Measurements from ENCODE around the gene RMND1. TPM values are rescaled to one million over a fixed set of nuclear protein-coding genes. Genes with fewer than 3 reads are reported as not detected.
"Not testable (repeated sequence)": the region's sequence is repeated elsewhere in the genome, so short reads cannot be mapped to it uniquely, and the experiment has no call there.

RMND1 gene
- total and polyA plus RNA-seq, 7 donors = 8.0 to 18.3 (median 11.6) TPM

GRCh38 chr6:151475653-151476523, 24.0 kb upstream of the RMND1 start:
- no peaks in the 10 kb centered on the region for H3K9me3 ChIP-seq
- no peaks in the 10 kb centered on the region for H3K27me3 ChIP-seq (ENCODE audit: insufficient read depth in 3 of 3, low read length in 2 of 3)
- intact Hi-C loops (cut with DNase I) = no loop called here
- no peak overlapping the region for H3K27ac ChIP-seq
- ATAC-seq (peak in 3 of 4 donors; percentile 30 to 59 (median 45)), DNase-seq (peak in 1 of 2 donors; percentile 23)
- no peaks in the 10 kb centered on the region for H3K4me1 ChIP-seq
- no peaks in the 10 kb centered on the region for H3K36me3 ChIP-seq (ENCODE audit: insufficient read depth in 1 of 2, low read depth in 1 of 2)
- TF ChIP-seq CTCF (IDR thresholded peaks at IDR 0.05) = peak; percentile 81
- WGBS, 3 donors = 30 to 37% (median 35%) methylated on average over 16 of the region's 16 CpGs
- no peak overlapping the region for H3K4me3 ChIP-seq

- no peak for TF ChIP-seq CTCF (IDR thresholded peaks at IDR 0.05)
- Histone ChIP-seq H3K9me3 (no peaks in the 10 kb centered on the region), H3K27ac (no peak overlapping the region), H3K36me3 (ENCODE audit: insufficient read depth in 1 of 2, low read depth in 1 of 2) (peaks cover 7 to 51% of the 10 kb centered on the region in 2 donors), H3K4me1 (no peaks in the 10 kb centered on the region), H3K4me3 (no peak overlapping the region), H3K27me3 (ENCODE audit: insufficient read depth in 3 of 3, low read length in 2 of 3) (no peaks in the 10 kb centered on the region)
- DNase-seq (no peak), ATAC-seq (no peak)
- intact Hi-C loops (cut with DNase I) = loop anchor here in 1 of 2 donors (5.0 kb wide), 1 partner anchor 623 kb away; no protein-coding TSS in a partner anchor
Measured at GRCh38 chr6:151464702-151465101, 12.8 kb upstream of the RMND1 start.

- ATAC-seq (no peak), DNase-seq (no peak)
- no peaks in the 10 kb centered on the region for H3K27me3 ChIP-seq (ENCODE audit: insufficient read depth in 3 of 3, low read length in 2 of 3)
- no peak overlapping the region for H3K27ac ChIP-seq
- no peak for TF ChIP-seq CTCF (IDR thresholded peaks at IDR 0.05)
- intact Hi-C loops (cut with DNase I) = no loop called here
- no peaks in the 10 kb centered on the region for H3K9me3 ChIP-seq
- no peaks in the 10 kb centered on the region for H3K4me1 ChIP-seq
- WGBS, 3 donors = 93 to 94% (median 94%) methylated on average over 4 of the region's 4 CpGs
- H3K36me3 ChIP-seq (ENCODE audit: insufficient read depth in 1 of 2, low read depth in 1 of 2) = peaks cover 3 to 60% of the 10 kb centered on the region in 2 donors
- H3K4me3 ChIP-seq = no peak overlapping the region
Measured at GRCh38 chr6:151461673-151462072, 9.7 kb upstream of the RMND1 start.

GRCh38 chr6:151455751-151456398, 3.9 kb upstream of the RMND1 start:
- intact Hi-C loops (cut with DNase I) = loop anchor here in 1 of 2 donors (10.0 kb wide), 1 partner anchor 571 kb away; no protein-coding TSS in a partner anchor
- not testable (repeated sequence) for H3K27ac ChIP-seq
- H3K36me3 ChIP-seq (ENCODE audit: insufficient read depth in 1 of 2, low read depth in 1 of 2) = peaks cover 0 to 44% of the 10 kb centered on the region in 2 donors

More at GRCh38 chr6:151455751-151456398, 3.9 kb upstream of the RMND1 start:
- not testable (repeated sequence) for DNase-seq; ATAC-seq; H3K4me3 ChIP-seq; H3K27me3 ChIP-seq (ENCODE audit: insufficient read depth in 3 of 3, low read length in 2 of 3); H3K9me3 ChIP-seq
- H3K4me1 ChIP-seq = peaks cover 17% of the 10 kb centered on the region
- 76 to 86% (median 79%) methylated on average over 6 to 7 of the region's 10 CpGs for WGBS, 3 donors
